HG03439 (cell line): ENCODE measurements around the gene PPP4R3B.
A peak's percentile ranks its signal among the peaks of the same experiment; 100 is the strongest.

ENCODE experiments used
- ATAC-seq: cut with Tn5 transposase; IDR thresholded peaks from one replicate; pipeline ENCODE4 v1.9.1; 2021; ENCODE audit warnings: mild to moderate bottlenecking, moderate library complexity; ENCODE audit not compliant: unreplicated experiment

PPP4R3B gene

DNA sequence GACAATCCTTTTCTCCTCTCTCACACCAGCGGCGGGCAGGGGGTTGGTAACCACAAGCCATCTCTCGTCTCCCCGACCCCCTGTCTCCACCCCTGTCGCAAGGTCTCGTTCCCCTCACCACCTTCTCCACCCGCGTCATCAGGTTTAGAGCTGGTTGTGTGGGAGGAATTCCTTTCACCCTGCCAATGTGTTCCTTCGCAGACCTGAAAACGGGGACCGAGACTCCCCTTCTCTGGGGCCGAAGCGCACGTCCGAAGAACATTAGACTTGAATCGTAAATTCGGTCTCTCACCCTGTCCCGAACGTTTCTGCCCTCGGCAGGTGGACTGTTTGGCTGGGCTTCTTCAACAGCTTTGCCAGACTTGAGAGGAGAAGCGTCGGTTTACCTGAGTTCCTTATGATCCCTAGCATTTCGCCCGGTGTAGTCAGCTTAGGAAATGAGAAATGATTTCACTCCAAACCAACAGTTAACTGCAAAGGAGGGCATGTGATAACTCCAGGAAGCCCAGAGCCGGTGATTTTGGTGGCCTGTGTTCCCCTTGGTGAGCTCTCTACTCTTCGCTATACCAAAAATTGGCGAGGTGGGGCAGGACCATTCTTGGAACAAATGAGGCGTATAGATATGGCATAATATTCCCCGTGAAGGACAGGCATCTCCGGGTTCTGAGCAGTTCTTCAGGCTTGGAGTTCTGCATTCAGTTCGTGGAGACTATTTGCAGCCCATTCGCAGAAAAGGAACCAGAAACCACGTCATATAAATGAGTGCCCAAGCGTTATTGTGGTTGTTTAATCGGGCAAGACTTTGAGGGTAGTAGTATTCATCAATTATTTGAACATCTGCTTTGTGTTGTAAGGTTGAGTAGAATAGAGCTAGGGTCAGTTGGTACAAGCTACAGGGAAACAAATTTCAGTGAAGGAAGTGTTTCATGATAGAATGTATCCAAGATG is 97.2 kb downstream of the PPP4R3B start:
- ATAC-seq, result peak; percentile 17

GRCh38 chr2:55518841-55519165 is 98.6 kb downstream of the PPP4R3B start:
- ATAC-seq, result peak; percentile 5

DNA sequence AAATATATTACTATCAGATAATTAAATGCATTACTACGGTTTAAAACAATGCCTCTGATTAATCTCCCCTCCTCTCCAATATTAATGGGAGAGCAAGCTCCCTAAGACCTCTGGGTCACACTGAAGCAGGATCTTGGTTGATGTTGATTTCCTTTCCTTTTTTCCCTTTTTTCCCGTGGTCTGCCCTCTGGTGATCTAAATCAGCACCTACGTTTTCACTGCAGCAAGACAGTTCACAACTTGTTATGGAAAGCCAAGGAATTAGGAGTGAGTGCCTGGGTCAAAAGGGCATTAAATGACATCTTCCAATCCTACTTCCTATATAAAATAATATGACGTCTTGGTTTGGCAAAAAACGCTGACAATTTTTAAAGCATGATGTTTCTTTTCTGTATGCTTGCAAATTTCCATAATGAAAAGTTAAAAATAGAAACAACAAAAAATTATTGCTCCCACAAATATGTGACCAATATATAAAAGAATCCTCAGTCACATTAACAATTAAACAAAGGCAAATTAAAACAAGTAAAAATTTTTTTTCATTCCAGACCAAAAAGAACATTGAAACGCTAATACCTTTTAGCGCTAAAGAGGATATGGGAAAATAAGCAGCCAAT is 105.8 kb downstream of the PPP4R3B start:
- ATAC-seq, result no peak

DNA sequence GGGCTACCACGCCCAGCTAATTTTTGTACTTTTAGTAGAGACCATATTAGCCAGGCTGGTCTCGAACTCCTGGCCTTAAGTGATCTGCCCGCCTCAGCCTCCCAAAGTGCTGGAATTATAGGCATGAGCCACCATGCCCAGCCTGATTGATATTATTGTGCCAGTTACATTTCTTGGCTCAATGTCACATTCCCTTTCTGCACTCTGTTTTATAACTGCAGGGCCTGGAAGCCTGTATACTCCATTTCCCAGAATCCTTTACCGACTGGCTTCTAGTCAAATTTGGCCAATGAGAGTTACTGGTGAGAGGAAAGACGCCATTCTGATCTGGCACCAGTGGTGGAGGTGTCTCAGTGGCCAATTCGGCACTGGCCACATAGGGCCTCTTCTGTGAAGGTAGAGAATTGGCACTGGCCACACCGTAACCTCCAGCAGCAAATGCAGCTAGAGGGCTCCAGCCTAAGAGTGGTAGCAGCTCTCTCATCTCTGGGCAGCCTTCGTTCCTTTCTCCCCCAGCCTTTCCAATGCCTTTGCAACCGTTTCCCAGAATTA is 114.8 kb downstream of the PPP4R3B start:
- ATAC-seq, result no peak

- no peak for ATAC-seq
Measured at GRCh38 chr2:55500025-55500424, 117.4 kb downstream of the PPP4R3B start.

GRCh38 chr2:55498582-55498981 is 118.8 kb downstream of the PPP4R3B start:
- ATAC-seq, result no peak
